Endothelial cell of umbilical vein (primary cell): ENCODE measurements around the gene NMNAT3. TPM values are rescaled to one million over a fixed set of nuclear protein-coding genes. Genes with fewer than 3 reads are reported as not detected.

Source experiments
- BruUV-seq: library from RNA; stranded (reverse); fragments of 400-500 nt; replicated peaks from 2 replicates; lab custom pipeline; 2021; lab: Mats Ljungman, UMichigan
- CTCF ChIA-PET: fragments of 300-600, 350-600 bp; sonication (Branson Sonifier 250); formaldehyde crosslinking; loops from one replicate; lab custom pipeline; 2021; ENCODE audit warnings: antibody characterized with exemption, inconsistent platforms; lab: Charles Lee
- POLR2A ChIA-PET: fragments of 300-600, 350-600 bp; sonication (Branson Sonifier 250); formaldehyde crosslinking; loops from one replicate; lab custom pipeline; 2021; ENCODE audit warnings: antibody characterized with exemption, inconsistent platforms; lab: Charles Lee
- DNase-seq: peaks from one replicate; pipeline ENCODE4 v3.0.0-alpha.2; 2011; ENCODE audit warnings: low read depth, low spot score
- FAIRE-seq: peaks from 2 replicates; lab custom pipeline; 2011; peaks lifted over from hg19 to GRCh38; lab: Jason Lieb, UNC
- H2AFZ ChIP-seq: 2 replicates; pipeline ENCODE4 v1.6.0; 2012; ENCODE audit warnings: low read depth, low read length, control low read depth, inconsistent platforms
- H3K27ac ChIP-seq: 2 replicates; pipeline ENCODE4 v1.5.1; 2011; ENCODE audit warnings: low read depth, mild to moderate bottlenecking, control low read depth, low read length, moderate library complexity; ENCODE audit not compliant: insufficient read depth
- H3K27me3 ChIP-seq, 2 experiments: 2 replicates each; pipeline versions ENCODE4 v1.6.0 to v1.6.1; 2011; ENCODE audit warnings: low read length in 2 of 2, mixed read lengths in 1 of 2; ENCODE audit not compliant: control insufficient read depth in 2 of 2, insufficient read depth in 2 of 2
- H3K36me3 ChIP-seq, 2 experiments: 2 replicates in 1 of 2; 3 replicates in 1 of 2; pipeline ENCODE4 v1.5.1; 2011; ENCODE audit warnings: low read length in 2 of 2, mild to moderate bottlenecking in 1 of 2, moderate library complexity in 1 of 2; ENCODE audit not compliant: control insufficient read depth in 2 of 2, insufficient read depth in 2 of 2; ENCODE audit errors: extremely low read depth in 1 of 2
- H3K4me1 ChIP-seq: 3 replicates; pipeline ENCODE4 v1.5.1; 2011; ENCODE audit warnings: mild to moderate bottlenecking, low read length; ENCODE audit not compliant: control insufficient read depth, insufficient read depth; ENCODE audit errors: extremely low read depth
- H3K4me2 ChIP-seq: 2 replicates; pipeline ENCODE4 v1.6.1; 2011; ENCODE audit warnings: low read length, control low read depth, mixed read lengths; ENCODE audit not compliant: insufficient read depth
- H3K4me3 ChIP-seq, 3 experiments: fragments of 200-600 bp in 1 of 3; sonication (generic), shearing (Covaris generic) in 1 of 3; replicated peaks in 1 of 3; 2 replicates each; pipeline ENCODE4 v1.5.1; 2011 to 2016; ENCODE audit warnings: control low read depth in 3 of 3, low read length in 3 of 3, mild to moderate bottlenecking in 2 of 3, inconsistent platforms in 1 of 3, low read depth in 1 of 3, moderate library complexity in 1 of 3; ENCODE audit not compliant: insufficient read depth in 1 of 3
- H3K79me2 ChIP-seq: 2 replicates; pipeline ENCODE4 v1.6.0; 2012; ENCODE audit warnings: low read length, inconsistent platforms; ENCODE audit not compliant: control insufficient read depth, insufficient read depth
- H3K9ac ChIP-seq: replicated peaks from 2 replicates; pipeline ENCODE3; 2011; ENCODE audit warnings: low read length, control low read depth; ENCODE audit not compliant: insufficient read depth; ENCODE audit errors: extremely low read depth
- H3K9me1 ChIP-seq: replicated peaks from 3 replicates; pipeline ENCODE4 v1.6.0; 2011; ENCODE audit warnings: mild to moderate bottlenecking, low read length; ENCODE audit not compliant: control insufficient read depth, insufficient read depth; ENCODE audit errors: extremely low read depth
- H3K9me3 ChIP-seq: replicated peaks from 2 replicates; pipeline ENCODE4 v1.5.1; 2012; ENCODE audit warnings: low read length, inconsistent platforms; ENCODE audit not compliant: control insufficient read depth, insufficient read depth
- H4K20me1 ChIP-seq: replicated peaks from 2 replicates; pipeline ENCODE3; 2011; ENCODE audit warnings: mild to moderate bottlenecking, low read length; ENCODE audit not compliant: control insufficient read depth, insufficient read depth; ENCODE audit errors: extremely low read depth
- EZH2 ChIP-seq: IDR thresholded peaks from 2 replicates; pipeline ENCODE4 v1.6.1; 2012; ENCODE audit warnings: borderline replicate concordance, low read depth, mild to moderate bottlenecking, moderate library complexity, low read length, inconsistent platforms; ENCODE audit not compliant: severe bottlenecking
- FOS ChIP-seq: IDR thresholded peaks from 2 replicates; pipeline ENCODE4 v1.6.1; 2011; ENCODE audit warnings: mild to moderate bottlenecking, low read length, moderate library complexity, borderline replicate concordance; ENCODE audit not compliant: insufficient read depth
- GATA2 ChIP-seq: IDR thresholded peaks from 2 replicates; pipeline ENCODE4 v1.7.0; 2011; ENCODE audit warnings: low read depth, mild to moderate bottlenecking, moderate library complexity, mixed read lengths, low read length; ENCODE audit not compliant: insufficient read length, insufficient read depth
- JUN ChIP-seq: IDR thresholded peaks from 2 replicates; pipeline ENCODE4 v1.6.1; 2011; ENCODE audit warnings: borderline replicate concordance, low read depth; ENCODE audit not compliant: insufficient read length, insufficient read depth
- MYC ChIP-seq: IDR thresholded peaks from one replicate; pipeline ENCODE4 v1.6.1; 2011; ENCODE audit warnings: mild to moderate bottlenecking, low read depth, low read length
- POLR2A ChIP-seq: IDR thresholded peaks from 2 replicates; pipeline ENCODE4 v1.6.1; 2012; ENCODE audit warnings: low read depth, mild to moderate bottlenecking, control low read depth, low read length
- POLR2AphosphoS5 ChIP-seq: IDR thresholded peaks from 2 replicates; pipeline ENCODE4 v1.6.1; 2012; ENCODE audit warnings: low read depth, mild to moderate bottlenecking, control low read depth, low read length, moderate library complexity; ENCODE audit not compliant: insufficient read depth
- dilution Hi-C: fragments of 300-500 bp; cut with MboI; formaldehyde crosslinking; loops from one replicate; pipeline ENCODE4 v1.15.0; 2019; ENCODE audit warnings: low sequenced_read_pairs; ENCODE audit not compliant: extremely low pct_ligation_motif_present
- intact Hi-C: fragments of 100-400 bp; cut with micrococcal nuclease; formaldehyde crosslinking; loops from one replicate; pipeline ENCODE4 v1.10.0; 2022
- polyA plus RNA-seq, 4 experiments: library from polyadenylated mRNA; depleted of rRNA in 3 of 4; stranded (reverse) in 3 of 4; unstranded in 1 of 4; fragments of >200 nt; gene quantifications; 2 replicates each; pipeline versions ENCODE4 v1.2.1 to v1.2.3, GENCODE V29; 2011 to 2012; ENCODE audit warnings: missing spikeins in 1 of 4
- total RNA-seq: library from RNA; stranded (reverse); gene quantifications from 2 replicates; pipeline ENCODE4 v1.2.3, GENCODE V29; 2021
- TF ChIP-seq, protein P1 (sequence below), 2 donors: IDR thresholded peaks; 1 replicate in 1 of 2; 2 replicates in 1 of 2; pipeline ENCODE4 v1.5.1; 2011; ENCODE audit warnings: low read length in 2 of 2, mild to moderate bottlenecking in 2 of 2, moderate library complexity in 2 of 2, control low read depth in 1 of 2, inconsistent platforms in 1 of 2, low read depth in 1 of 2; ENCODE audit not compliant: insufficient read depth in 1 of 2; ENCODE audit errors: extremely low read depth in 1 of 2
- TF ChIP-seq, protein P2 (sequence below): IDR thresholded peaks from 2 replicates; pipeline ENCODE4 v1.6.1; 2011; ENCODE audit not compliant: insufficient read depth, insufficient read length

NMNAT3 gene
- total and polyA plus RNA-seq, 2 donors (not counting 3 experiments of a cell fraction or from before 2014, with no cell fraction given) = 0.59 to 0.60 TPM

DNA sequence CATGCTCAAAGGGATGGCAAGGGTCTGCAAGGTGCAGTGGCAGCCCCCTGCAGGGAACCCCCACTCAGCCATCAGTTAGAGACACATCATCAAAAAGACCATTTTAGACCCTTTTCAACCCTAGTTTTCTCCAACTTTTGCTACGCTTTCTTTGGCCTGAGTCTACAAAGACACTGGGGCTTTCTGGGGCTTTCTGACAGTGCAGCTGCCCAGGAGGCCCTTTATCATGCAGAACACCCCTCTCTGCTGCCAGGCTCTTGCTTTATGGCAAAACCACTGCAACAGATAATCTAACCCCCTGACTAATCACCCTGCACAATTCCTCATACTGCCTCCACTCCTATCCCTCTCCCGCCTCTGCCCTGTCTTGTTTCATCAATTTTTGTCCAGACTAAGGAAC is 2.4 kb downstream of the NMNAT3 start:
- Histone ChIP-seq H3K9ac (no peak overlapping the region), H3K27ac (no peak overlapping the region), H3K4me2 (no peak overlapping the region), H3K9me1 (no peaks in the 10 kb centered on the region), H3K4me1 (no peaks in the 10 kb centered on the region), H3K79me2 (no peaks in the 10 kb centered on the region), H3K27me3 (no peaks in the 10 kb centered on the region), H3K4me3 (no peak overlapping the region), H2AFZ (no peak overlapping the region), H3K36me3 (no peaks in the 10 kb centered on the region), H3K9me3 (no peaks in the 10 kb centered on the region), H4K20me1 (no peaks in the 10 kb centered on the region)
- no peak for DNase-seq
- ChIA-PET CTCF (no interaction called here), POLR2A (no interaction called here)
- FAIRE-seq = no peak
- BruUV-seq = no TSS peak
- no peak for TF ChIP-seq GATA2
- TF ChIP-seq POLR2AphosphoS5 = no peak
- no peak for TF ChIP-seq MYC
- no peak for TF ChIP-seq JUN
- no peak for TF ChIP-seq FOS
- TF ChIP-seq, protein P1, sequence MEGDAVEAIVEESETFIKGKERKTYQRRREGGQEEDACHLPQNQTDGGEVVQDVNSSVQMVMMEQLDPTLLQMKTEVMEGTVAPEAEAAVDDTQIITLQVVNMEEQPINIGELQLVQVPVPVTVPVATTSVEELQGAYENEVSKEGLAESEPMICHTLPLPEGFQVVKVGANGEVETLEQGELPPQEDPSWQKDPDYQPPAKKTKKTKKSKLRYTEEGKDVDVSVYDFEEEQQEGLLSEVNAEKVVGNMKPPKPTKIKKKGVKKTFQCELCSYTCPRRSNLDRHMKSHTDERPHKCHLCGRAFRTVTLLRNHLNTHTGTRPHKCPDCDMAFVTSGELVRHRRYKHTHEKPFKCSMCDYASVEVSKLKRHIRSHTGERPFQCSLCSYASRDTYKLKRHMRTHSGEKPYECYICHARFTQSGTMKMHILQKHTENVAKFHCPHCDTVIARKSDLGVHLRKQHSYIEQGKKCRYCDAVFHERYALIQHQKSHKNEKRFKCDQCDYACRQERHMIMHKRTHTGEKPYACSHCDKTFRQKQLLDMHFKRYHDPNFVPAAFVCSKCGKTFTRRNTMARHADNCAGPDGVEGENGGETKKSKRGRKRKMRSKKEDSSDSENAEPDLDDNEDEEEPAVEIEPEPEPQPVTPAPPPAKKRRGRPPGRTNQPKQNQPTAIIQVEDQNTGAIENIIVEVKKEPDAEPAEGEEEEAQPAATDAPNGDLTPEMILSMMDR (IDR thresholded peaks at IDR 0.05; ENCODE audit: extremely low read depth in 1 of 2, insufficient read depth in 1 of 2, low read depth in 1 of 2, low read length in 2 of 2) = no peak
- TF ChIP-seq EZH2 = no peak
- no peak for TF ChIP-seq POLR2A
- TF ChIP-seq, protein P2, sequence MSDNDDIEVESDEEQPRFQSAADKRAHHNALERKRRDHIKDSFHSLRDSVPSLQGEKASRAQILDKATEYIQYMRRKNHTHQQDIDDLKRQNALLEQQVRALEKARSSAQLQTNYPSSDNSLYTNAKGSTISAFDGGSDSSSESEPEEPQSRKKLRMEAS = no peak
- intact Hi-C loops = loop anchor here (5.0 to 10.0 kb wide), 2 partner anchors 138 to 251 kb away; partner anchors contain the start of gene RBP1
- dilution Hi-C loops = no loop called here
